ENCODE data around the gene CYP2W1. TPM values are rescaled to one million over a fixed set of nuclear protein-coding genes. Genes with fewer than 3 reads are reported as not detected.

Gene CYP2W1
- total RNA-seq, 2 experiments from 2014 or later = not detected

GRCh38 chr7:1021931-1022330, 39.0 kb downstream of the CYP2W1 start:
- Mint-ChIP-seq H3K9me3 (no peaks in the 10 kb centered on the region), H3K27me3 (no peaks in the 10 kb centered on the region), H3K4me1 (ENCODE audit: low read depth) (peaks cover 26% of the 10 kb centered on the region), H3K36me3 (ENCODE audit: low read depth) (peaks cover 43% of the 10 kb centered on the region), H3K4me3 (no peak overlapping the region), H3K27ac (no peak overlapping the region)
- DNase-seq (no peak), ATAC-seq (ENCODE audit: poor library complexity) (no peak)
- Histone ChIP-seq H3K4me1 (ENCODE audit: insufficient read depth, low read length) (peaks cover 28% of the 10 kb centered on the region), H3K27me3 (ENCODE audit: control insufficient read depth in 1 of 2, insufficient read depth in 2 of 2, low read length in 2 of 2) (no peaks in the 10 kb centered on the region), H3K4me3 (ENCODE audit: low read length) (no peak overlapping the region), H3K9me3 (ENCODE audit: control insufficient read depth in 1 of 2, insufficient read depth in 1 of 2, low read length in 2 of 2) (peaks cover 11 to 48% of the 10 kb centered on the region in 2 experiments), H3K27ac (ENCODE audit: low read depth in 1 of 2, low read length in 2 of 2) (no peak overlapping the region), H3K36me3 (ENCODE audit: insufficient read depth, low read length) (peaks cover 10% of the 10 kb centered on the region)
- TF ChIP-seq, protein P1, sequence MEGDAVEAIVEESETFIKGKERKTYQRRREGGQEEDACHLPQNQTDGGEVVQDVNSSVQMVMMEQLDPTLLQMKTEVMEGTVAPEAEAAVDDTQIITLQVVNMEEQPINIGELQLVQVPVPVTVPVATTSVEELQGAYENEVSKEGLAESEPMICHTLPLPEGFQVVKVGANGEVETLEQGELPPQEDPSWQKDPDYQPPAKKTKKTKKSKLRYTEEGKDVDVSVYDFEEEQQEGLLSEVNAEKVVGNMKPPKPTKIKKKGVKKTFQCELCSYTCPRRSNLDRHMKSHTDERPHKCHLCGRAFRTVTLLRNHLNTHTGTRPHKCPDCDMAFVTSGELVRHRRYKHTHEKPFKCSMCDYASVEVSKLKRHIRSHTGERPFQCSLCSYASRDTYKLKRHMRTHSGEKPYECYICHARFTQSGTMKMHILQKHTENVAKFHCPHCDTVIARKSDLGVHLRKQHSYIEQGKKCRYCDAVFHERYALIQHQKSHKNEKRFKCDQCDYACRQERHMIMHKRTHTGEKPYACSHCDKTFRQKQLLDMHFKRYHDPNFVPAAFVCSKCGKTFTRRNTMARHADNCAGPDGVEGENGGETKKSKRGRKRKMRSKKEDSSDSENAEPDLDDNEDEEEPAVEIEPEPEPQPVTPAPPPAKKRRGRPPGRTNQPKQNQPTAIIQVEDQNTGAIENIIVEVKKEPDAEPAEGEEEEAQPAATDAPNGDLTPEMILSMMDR (IDR thresholded peaks at IDR 0.05) = no peak
- POLR2A ChIA-PET = no interaction called here
- intact Hi-C loops (cut with DNase I, micrococcal nuclease) = loop anchor here in 1 of 2 experiments (2.0 kb wide), 1 partner anchor 43 kb away; no protein-coding TSS in a partner anchor
- CTCF ChIA-PET = interaction anchor here (1.3 to 1.7 kb wide), 2 partner anchors 28 to 29 kb away, joined by 4 to 5 read pairs; no protein-coding TSS in a partner anchor

DNA sequence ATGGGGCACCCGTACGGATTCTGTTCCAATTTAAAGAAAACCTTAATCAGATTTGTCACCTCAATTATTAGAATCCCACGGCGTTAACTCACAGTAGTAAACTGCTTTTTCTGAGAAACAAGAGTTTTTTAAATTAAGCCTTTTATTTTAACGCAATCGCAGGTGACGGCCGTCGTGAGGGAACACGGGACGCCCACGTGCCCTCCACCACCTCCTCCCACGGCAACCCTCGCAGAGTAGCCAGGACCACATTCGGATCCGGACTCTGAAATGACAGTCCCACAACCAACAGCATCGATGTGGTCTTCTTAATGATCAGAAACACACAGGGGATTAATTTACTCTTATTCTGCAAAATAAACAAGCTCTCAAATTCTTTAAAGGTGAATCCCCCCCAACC, 39.4 kb downstream of the CYP2W1 start:
- CTCF ChIA-PET = interaction anchor here (1.3 kb wide), 1 partner anchor 29 kb away, joined by 5 read pairs; no protein-coding TSS in a partner anchor
- no peak for ATAC-seq (ENCODE audit: poor library complexity)
- Histone ChIP-seq H3K4me3 (ENCODE audit: low read length) (no peak overlapping the region), H3K27me3 (ENCODE audit: control insufficient read depth in 1 of 2, insufficient read depth in 2 of 2, low read length in 2 of 2) (no peaks in the 10 kb centered on the region), H3K27ac (ENCODE audit: low read depth in 1 of 2, low read length in 2 of 2) (no peak overlapping the region), H3K4me1 (ENCODE audit: insufficient read depth, low read length) (peaks cover 32% of the 10 kb centered on the region), H3K9me3 (ENCODE audit: control insufficient read depth in 1 of 2, insufficient read depth in 1 of 2, low read length in 2 of 2) (peaks cover 11 to 46% of the 10 kb centered on the region in 2 experiments), H3K36me3 (ENCODE audit: insufficient read depth, low read length) (peaks cover 10% of the 10 kb centered on the region)
- POLR2A ChIA-PET = no interaction called here
- Mint-ChIP-seq H3K27ac (no peak overlapping the region), H3K27me3 (no peaks in the 10 kb centered on the region), H3K4me1 (ENCODE audit: low read depth) (peaks cover 30% of the 10 kb centered on the region), H3K4me3 (no peak overlapping the region), H3K36me3 (ENCODE audit: low read depth) (peaks cover 44% of the 10 kb centered on the region), H3K9me3 (no peaks in the 10 kb centered on the region)
- intact Hi-C loops (cut with DNase I, micrococcal nuclease) = no loop called here
- TF ChIP-seq, protein P1 (IDR thresholded peaks at IDR 0.05) = no peak
- DNase-seq = no peak

GRCh38 chr7:1022801-1023465, 40.0 kb downstream of the CYP2W1 start:
- no peaks in the 10 kb centered on the region for H3K9me3 Mint-ChIP-seq
- no peak overlapping the region for H3K4me3 ChIP-seq (ENCODE audit: low read length)
- ChIA-PET POLR2A (no interaction called here), CTCF (interaction anchor here (1.3 kb wide), 1 partner anchor 30 kb away, joined by 5 read pairs; no protein-coding TSS in a partner anchor)
- no peaks in the 10 kb centered on the region for H3K27me3 ChIP-seq (ENCODE audit: control insufficient read depth in 1 of 2, insufficient read depth in 2 of 2, low read length in 2 of 2)
- H3K27ac ChIP-seq (ENCODE audit: low read depth in 1 of 2, low read length in 2 of 2) = no peak overlapping the region
- no peaks in the 10 kb centered on the region for H3K27me3 Mint-ChIP-seq
- H3K4me1 Mint-ChIP-seq (ENCODE audit: low read depth) = peaks cover 30% of the 10 kb centered on the region
- H3K9me3 ChIP-seq (ENCODE audit: control insufficient read depth in 1 of 2, insufficient read depth in 1 of 2, low read length in 2 of 2) = peaks cover 11 to 46% of the 10 kb centered on the region in 2 experiments
- ATAC-seq (ENCODE audit: poor library complexity) (no peak), DNase-seq (no peak)
- peaks cover 10% of the 10 kb centered on the region for H3K36me3 ChIP-seq (ENCODE audit: insufficient read depth, low read length)
- TF ChIP-seq, protein P1 (IDR thresholded peaks at IDR 0.05) = no peak
- H3K4me3 Mint-ChIP-seq = no peak overlapping the region
- no peak overlapping the region for H3K27ac Mint-ChIP-seq
- H3K36me3 Mint-ChIP-seq (ENCODE audit: low read depth) = peaks cover 42% of the 10 kb centered on the region
- intact Hi-C loops (cut with DNase I, micrococcal nuclease) = no loop called here
- H3K4me1 ChIP-seq (ENCODE audit: insufficient read depth, low read length) = peaks cover 36% of the 10 kb centered on the region

Measured in CD4-positive, alpha-beta T cell (primary cell).